GM12878 (cell line): ENCODE data around the gene TNNC2. TPM values are rescaled to one million over a fixed set of nuclear protein-coding genes. Genes with fewer than 3 reads are reported as not detected.

Source experiments
- ATAC-seq: fragments of 200-7000 bp; cut with Tn5 transposase; 3 replicates; pipeline ENCODE4 v1.9.1; 2020; ENCODE audit warnings: mild to moderate bottlenecking, moderate library complexity
- BruUV-seq: library from RNA; stranded (reverse); fragments of 400-500 nt; replicated peaks from 2 replicates; lab custom pipeline; 2021; lab: Mats Ljungman, UMichigan
- CTCF ChIA-PET: fragments of 300-600 bp; sonication (Branson Sonifier 250); formaldehyde crosslinking; extraction: SDS; loops from one replicate; lab custom pipeline; 2021; ENCODE audit warnings: inconsistent platforms; lab: Yijun Ruan, JAX
- POLR2A ChIA-PET: fragments of 350-600 bp; formaldehyde crosslinking; extraction: SDS; loops from one replicate; lab custom pipeline; 2021; ENCODE audit warnings: inconsistent platforms; lab: Charles Lee
- RAD21 ChIA-PET: fragments of 300-600 bp; sonication (Branson Sonifier 250); formaldehyde crosslinking; loops from one replicate; lab custom pipeline; 2023; ENCODE audit warnings: antibody characterized with exemption; ENCODE audit not compliant: unreplicated experiment; lab: Charles Lee
- SMC1A ChIA-PET: fragments of 300-600 bp; sonication (Branson Sonifier 250); formaldehyde crosslinking; loops from one replicate; lab custom pipeline; 2023; ENCODE audit not compliant: unreplicated experiment, uncharacterized antibody; lab: Charles Lee
- DNase-seq: peaks from one replicate; pipeline ENCODE4 v3.0.0-alpha.2; 2011; ENCODE audit warnings: low read depth, low spot score
- FAIRE-seq: peaks from 3 replicates; lab custom pipeline; 2011; peaks lifted over from hg19 to GRCh38; lab: Jason Lieb, UNC
- H2AFZ ChIP-seq: 2 replicates; pipeline ENCODE4 v1.6.0; 2011; ENCODE audit warnings: low read depth, low read length, control low read depth; ENCODE audit not compliant: control insufficient read depth
- H3K27ac ChIP-seq: 2 replicates; pipeline ENCODE4 v1.5.1; 2011; ENCODE audit warnings: control low read depth; ENCODE audit not compliant: control insufficient read depth, insufficient read depth
- H3K27me3 ChIP-seq, 2 experiments: replicated peaks in 1 of 2; 2 replicates each; pipeline versions ENCODE4 v1.6.0 to v1.6.1; 2011; ENCODE audit warnings: low read length in 1 of 2; ENCODE audit not compliant: control insufficient read depth in 2 of 2, insufficient read depth in 2 of 2
- H3K36me3 ChIP-seq, 2 experiments: 2 replicates each; pipeline ENCODE4 v1.5.1; 2011; ENCODE audit warnings: low read length in 1 of 2; ENCODE audit not compliant: control insufficient read depth in 2 of 2, insufficient read depth in 2 of 2
- H3K4me1 ChIP-seq: 2 replicates; pipeline ENCODE4 v1.6.1; 2011; ENCODE audit warnings: mild to moderate bottlenecking, low read length, moderate library complexity, mixed read lengths; ENCODE audit not compliant: control insufficient read depth, insufficient read depth
- H3K4me2 ChIP-seq: 2 replicates; pipeline ENCODE4 v1.6.0; 2011; ENCODE audit warnings: control low read depth; ENCODE audit not compliant: control insufficient read depth, insufficient read depth
- H3K4me3 ChIP-seq: fragments of 200-600 bp; sonication (generic); 2 replicates; pipeline ENCODE4 v1.5.1; 2016
- H3K79me2 ChIP-seq: 2 replicates; pipeline ENCODE4 v1.6.0; 2011; ENCODE audit warnings: low read length; ENCODE audit not compliant: control insufficient read depth, insufficient read depth
- H3K9ac ChIP-seq: 2 replicates; pipeline ENCODE4 v1.8.0; 2011; ENCODE audit warnings: low read length, control low read depth, mixed read lengths; ENCODE audit not compliant: control insufficient read depth, insufficient read depth
- H3K9me3 ChIP-seq: replicated peaks from 3 replicates; pipeline ENCODE4 v1.5.1; 2011; ENCODE audit warnings: mild to moderate bottlenecking, low read length; ENCODE audit not compliant: control insufficient read depth, insufficient read depth
- H4K20me1 ChIP-seq: 2 replicates; pipeline ENCODE4 v1.6.0; 2011; ENCODE audit not compliant: control insufficient read depth, insufficient read depth
- BACH1 ChIP-seq: fragments of 450-650 bp; IDR thresholded peaks from 2 replicates; pipeline ENCODE4 v1.6.1; 2017; ENCODE audit warnings: mild to moderate bottlenecking, borderline replicate concordance
- CUX1 ChIP-seq: IDR thresholded peaks from 2 replicates; pipeline ENCODE4 v1.6.1; 2012; ENCODE audit warnings: improper control_type of control experiment, low read depth, low read length; ENCODE audit not compliant: insufficient replicate concordance
- MEF2B ChIP-seq: fragments of 450-650 bp; IDR thresholded peaks from 2 replicates; pipeline ENCODE4 v1.6.1; 2018; ENCODE audit warnings: mild to moderate bottlenecking, moderate library complexity; ENCODE audit not compliant: partially characterized antibody, poor library complexity, severe bottlenecking
- NBN ChIP-seq: fragments of 450-650 bp; IDR thresholded peaks from 2 replicates; pipeline ENCODE4 v1.6.1; 2016
- TBL1XR1 ChIP-seq: IDR thresholded peaks from 2 replicates; pipeline ENCODE4 v1.6.1; 2012; ENCODE audit warnings: low read depth, low read length, improper control_type of control experiment
- ZNF274 ChIP-seq: IDR thresholded peaks from one replicate; pipeline ENCODE4 v1.8.0; 2011; ENCODE audit not compliant: insufficient read length, insufficient read depth
- WGBS: methylation state at CpG from one replicate; pipeline ENCODE4 v1.1.6; 2016; ENCODE audit warnings: low lambda C conversion rate; ENCODE audit not compliant: insufficient replicate concordance, insufficient coverage; ENCODE audit errors: missing lambda C conversion rate; 5-methylcytosine and 5-hydroxymethylcytosine counted together
- in situ Hi-C: fragments of 300-500 bp; cut with MboI; formaldehyde crosslinking; loops from 9 replicates; pipeline ENCODE4 v1.14.3; 2018; ENCODE audit warnings: mixed read lengths
- intact Hi-C: fragments of 100-400 bp; cut with micrococcal nuclease; formaldehyde crosslinking; loops from one replicate; pipeline ENCODE4 v1.14.2; 2022; ENCODE audit not compliant: unreplicated experiment
- polyA plus RNA-seq, 11 experiments: library from polyadenylated mRNA; depleted of rRNA in 4 of 11; unstranded in 6 of 11; stranded (reverse) in 5 of 11; fragments of >200 nt; fragmentation: Nextera tagmentation in 4 of 11; fragmentation: Illumina TruSeq in 1 of 11; extraction: Ambion mirVana in 4 of 11; extraction: Trizol in 1 of 11; gene quantifications; 1 replicate in 1 of 11; 2 replicates in 10 of 11; pipeline versions ENCODE4 v1.2.1 to v1.2.3, GENCODE V29; 2011 to 2016; ENCODE audit warnings: inconsistent platforms in 2 of 11, missing spikeins in 2 of 11, low read depth in 1 of 11
- total RNA-seq, 4 experiments: library from RNA; depleted of rRNA in 3 of 4; stranded (reverse); fragments of >200 nt in 3 of 4; fragmentation: Illumina TruSeq in 1 of 4; extraction: Trizol in 1 of 4; gene quantifications; 2 replicates each; pipeline versions ENCODE4 v1.2.1 to v1.2.3, GENCODE V29; 2013 to 2021

Gene TNNC2
- total and polyA plus RNA-seq, 10 of the 15 experiments (the other 5 are each of a cell fraction or from before 2014, with no cell fraction given), result 0.37 TPM; not detected in 9

- SMC1A ChIA-PET, result interaction anchor here (0.9 to 2.2 kb wide), 2 partner anchors 45 to 165 kb away, joined by 3 to 6 read pairs; no protein-coding TSS in a partner anchor
- POLR2A ChIA-PET, result interaction anchor here (0.7 to 0.9 kb wide), 2 partner anchors 137 to 138 kb away, joined by 3 read pairs; partner anchors contain the start of gene PCIF1
- FAIRE-seq (no peak), ATAC-seq (no peak)
- no peak for TF ChIP-seq NBN
- no peak for TF ChIP-seq ZNF274
- no peak for TF ChIP-seq MEF2B
- TF ChIP-seq CUX1, result no peak
- TF ChIP-seq BACH1, result no peak
- no peak for TF ChIP-seq TBL1XR1
- TF ChIP-seq, all 136 proteins: peak for 0
- peaks cover 2 to 7% of the 10 kb centered on the region in 2 experiments; a peak in 3 of 4 replicates for H3K36me3 ChIP-seq
- H3K9ac ChIP-seq, result no peak overlapping the region
- 0 out of 2 replicates have a peak, but pooled peaks cover 5% of the 10 kb centered on the region for H3K4me1 ChIP-seq
- DNase-seq, result no peak
- H3K9me3 ChIP-seq, result no peaks in the 10 kb centered on the region
- in situ Hi-C loops, result no loop called here
- no peaks in the 10 kb centered on the region for H3K27me3 ChIP-seq
- H3K4me2 ChIP-seq, result no peak overlapping the region
- H3K4me3 ChIP-seq, result no peak overlapping the region
- no peaks in the 10 kb centered on the region for H4K20me1 ChIP-seq
- ChIA-PET RAD21 (no interaction called here), CTCF (interaction anchor here (0.7 to 1.6 kb wide), 5 partner anchors 11 to 217 kb away, joined by 3 to 5 read pairs (median 4); no protein-coding TSS in a partner anchor)
- H3K27ac ChIP-seq, result no peak overlapping the region
- peaks cover 14% of the 10 kb centered on the region for H3K79me2 ChIP-seq
- 95% methylated on average over 11 of the region's 11 CpGs for WGBS
- intact Hi-C loops, result no loop called here
- BruUV-seq, result no TSS peak
- H2AFZ ChIP-seq, result no peak overlapping the region
These were observed 30.6 kb downstream of the TNNC2 start for GRCh38 chr20:45796337-45797065.
